ENCODE results near the gene B3GNT3.

The B3GNT3 gene

GRCh38 chr19:17821190-17821589 is 26.3 kb downstream of the B3GNT3 start, which contains the start of gene INSL3:
TSS of gene INSL3 (minus strand) at chr19:17821519. CDS start at chr19:17821506, 13 bp downstream.
- Histone ChIP-seq H3K27ac (ENCODE audit: low read length) (no peak within 1 kb of the TSS), H3K4me3 (ENCODE audit: low read length) (no peak within 1 kb of the TSS), H3K4me1 (ENCODE audit: control insufficient read depth, insufficient read depth, low read length) (no peaks in the 10 kb centered on the region), H3K36me3 (ENCODE audit: control insufficient read depth, insufficient read depth, low read length) (no peaks in the 10 kb centered on the region), H3K27me3 (ENCODE audit: control insufficient read depth, insufficient read depth, low read length) (no peaks in the 10 kb centered on the region), H3K9me3 (ENCODE audit: control insufficient read depth, insufficient read depth, low read length) (no peaks in the 10 kb centered on the region)
- no CpG with 5 or more reads among the region's 34 CpGs for WGBS (ENCODE audit: insufficient coverage, insufficient read length)
- no peak for DNase-seq (ENCODE audit: low read depth, low spot score)

GRCh38 chr19:17824339-17824738 is 29.4 kb downstream of the B3GNT3 start:
- Histone ChIP-seq H3K9me3 (ENCODE audit: control insufficient read depth, insufficient read depth, low read length) (no peaks in the 10 kb centered on the region), H3K27ac (ENCODE audit: low read length) (no peak overlapping the region), H3K4me1 (ENCODE audit: control insufficient read depth, insufficient read depth, low read length) (no peaks in the 10 kb centered on the region), H3K27me3 (ENCODE audit: control insufficient read depth, insufficient read depth, low read length) (no peaks in the 10 kb centered on the region), H3K36me3 (ENCODE audit: control insufficient read depth, insufficient read depth, low read length) (no peaks in the 10 kb centered on the region), H3K4me3 (ENCODE audit: low read length) (no peak overlapping the region)
- DNase-seq (ENCODE audit: low read depth, low spot score): no peak
- WGBS (ENCODE audit: insufficient coverage, insufficient read length): no CpG with 5 or more reads among the region's 8 CpGs

GRCh38 chr19:17826508-17827056 is 31.6 kb downstream of the B3GNT3 start:
- Histone ChIP-seq H3K4me1 (ENCODE audit: control insufficient read depth, insufficient read depth, low read length) (0 out of 2 replicates have a peak, but pooled peaks cover 1% of the 10 kb centered on the region), H3K9me3 (ENCODE audit: control insufficient read depth, insufficient read depth, low read length) (no peaks in the 10 kb centered on the region), H3K27ac (ENCODE audit: low read length) (no peak overlapping the region), H3K4me3 (ENCODE audit: low read length) (no peak overlapping the region), H3K27me3 (ENCODE audit: control insufficient read depth, insufficient read depth, low read length) (no peaks in the 10 kb centered on the region), H3K36me3 (ENCODE audit: control insufficient read depth, insufficient read depth, low read length) (no peaks in the 10 kb centered on the region)
- no CpG with 5 or more reads among the region's 13 CpGs for WGBS (ENCODE audit: insufficient coverage, insufficient read length)
- no peak for DNase-seq (ENCODE audit: low read depth, low spot score)

GRCh38 chr19:17829855-17830566 is 35.1 kb downstream of the B3GNT3 start:
- Histone ChIP-seq H3K27ac (ENCODE audit: low read length) (no peak overlapping the region), H3K36me3 (ENCODE audit: control insufficient read depth, insufficient read depth, low read length) (no peaks in the 10 kb centered on the region), H3K4me1 (ENCODE audit: control insufficient read depth, insufficient read depth, low read length) (0 out of 2 replicates have a peak, but pooled peaks cover 1% of the 10 kb centered on the region), H3K27me3 (ENCODE audit: control insufficient read depth, insufficient read depth, low read length) (no peaks in the 10 kb centered on the region), H3K9me3 (ENCODE audit: control insufficient read depth, insufficient read depth, low read length) (no peaks in the 10 kb centered on the region), H3K4me3 (ENCODE audit: low read length) (peak overlapping the region; percentile 31; the same call in 1 of the 2 replicates)
- peak; percentile 82 for DNase-seq (ENCODE audit: low read depth, low spot score)
- WGBS (ENCODE audit: insufficient coverage, insufficient read length): no CpG with 5 or more reads among the region's 29 CpGs

GRCh38 chr19:17830567-17831418 is 35.9 kb downstream of the B3GNT3 start:
- Histone ChIP-seq H3K27ac (ENCODE audit: low read length) (no peak overlapping the region), H3K27me3 (ENCODE audit: control insufficient read depth, insufficient read depth, low read length) (no peaks in the 10 kb centered on the region), H3K4me3 (ENCODE audit: low read length) (peak overlapping the region; percentile 52; the same call in 1 of the 2 replicates), H3K9me3 (ENCODE audit: control insufficient read depth, insufficient read depth, low read length) (no peaks in the 10 kb centered on the region), H3K36me3 (ENCODE audit: control insufficient read depth, insufficient read depth, low read length) (no peaks in the 10 kb centered on the region), H3K4me1 (ENCODE audit: control insufficient read depth, insufficient read depth, low read length) (0 out of 2 replicates have a peak, but pooled peaks cover 1% of the 10 kb centered on the region)
- WGBS (ENCODE audit: insufficient coverage, insufficient read length): no CpG with 5 or more reads among the region's 50 CpGs
- DNase-seq (ENCODE audit: low read depth, low spot score): peak; percentile 68

GRCh38 chr19:17831419-17831888 is 36.5 kb downstream of the B3GNT3 start:
- WGBS (ENCODE audit: insufficient coverage, insufficient read length): no CpG with 5 or more reads among the region's 25 CpGs

GRCh38 chr19:17832443-17833208 is 37.7 kb downstream of the B3GNT3 start:
- Histone ChIP-seq H3K4me3 (ENCODE audit: low read length) (no peak overlapping the region), H3K27ac (ENCODE audit: low read length) (no peak overlapping the region), H3K36me3 (ENCODE audit: control insufficient read depth, insufficient read depth, low read length) (no peaks in the 10 kb centered on the region), H3K9me3 (ENCODE audit: control insufficient read depth, insufficient read depth, low read length) (no peaks in the 10 kb centered on the region), H3K27me3 (ENCODE audit: control insufficient read depth, insufficient read depth, low read length) (no peaks in the 10 kb centered on the region), H3K4me1 (ENCODE audit: control insufficient read depth, insufficient read depth, low read length) (0 out of 2 replicates have a peak, but pooled peaks cover 1% of the 10 kb centered on the region)
- WGBS (ENCODE audit: insufficient coverage, insufficient read length): no CpG with 5 or more reads among the region's 17 CpGs
- DNase-seq (ENCODE audit: low read depth, low spot score): no peak

More at GRCh38 chr19:17831419-17831888, 36.5 kb downstream of the B3GNT3 start:
- H3K9me3 ChIP-seq (ENCODE audit: control insufficient read depth, insufficient read depth, low read length): no peaks in the 10 kb centered on the region
- H3K27me3 ChIP-seq (ENCODE audit: control insufficient read depth, insufficient read depth, low read length): no peaks in the 10 kb centered on the region
- 0 out of 2 replicates have a peak, but pooled peaks cover 1% of the 10 kb centered on the region for H3K4me1 ChIP-seq (ENCODE audit: control insufficient read depth, insufficient read depth, low read length)
- peak overlapping the region; percentile 52; the same call in 1 of the 2 replicates for H3K4me3 ChIP-seq (ENCODE audit: low read length)
- no peak for DNase-seq (ENCODE audit: low read depth, low spot score)
- no peaks in the 10 kb centered on the region for H3K36me3 ChIP-seq (ENCODE audit: control insufficient read depth, insufficient read depth, low read length)
- no peak overlapping the region for H3K27ac ChIP-seq (ENCODE audit: low read length)

- Histone ChIP-seq H3K27me3 (ENCODE audit: control insufficient read depth, insufficient read depth, low read length) (no peaks in the 10 kb centered on the region), H3K9me3 (ENCODE audit: control insufficient read depth, insufficient read depth, low read length) (no peaks in the 10 kb centered on the region), H3K4me1 (ENCODE audit: control insufficient read depth, insufficient read depth, low read length) (0 out of 2 replicates have a peak, but pooled peaks cover 1% of the 10 kb centered on the region), H3K36me3 (ENCODE audit: control insufficient read depth, insufficient read depth, low read length) (no peaks in the 10 kb centered on the region), H3K4me3 (ENCODE audit: low read length) (no peak overlapping the region), H3K27ac (ENCODE audit: low read length) (no peak overlapping the region)
- no CpG with 5 or more reads among the region's 27 CpGs for WGBS (ENCODE audit: insufficient coverage, insufficient read length)
- no peak for DNase-seq (ENCODE audit: low read depth, low spot score)
Measured at GRCh38 chr19:17834350-17835181, 39.6 kb downstream of the B3GNT3 start.

All from iPS DF 6.9 (cell line).